ENCODE measurements around the gene KCNK18. TPM values are rescaled to one million over a fixed set of nuclear protein-coding genes. Genes with fewer than 3 reads are reported as not detected.

Gene KCNK18
- polyA plus RNA-seq, 3 donors = not detected

Other genes with a start within 250 kb of the KCNK18 start
- 10 to 100 TPM; 20.7 to 25.6 (median 25.3) TPM for gene SHTN1, start 192.3 kb upstream of the KCNK18 start, polyA plus RNA-seq (ENCODE audit: insufficient read length in 3 of 3)
- not detected for gene VAX1, start 59.2 kb upstream of the KCNK18 start, polyA plus RNA-seq (ENCODE audit: insufficient read length in 3 of 3)
- 1 to 10 TPM in 2 of 3 donors, under 1 TPM in 1; 0.62 to 1.1 (median 1.1) TPM for gene SLC18A2, start 43.6 kb downstream of the KCNK18 start, polyA plus RNA-seq (ENCODE audit: insufficient read length in 3 of 3)
- 10 to 100 TPM; 39.7 to 46.1 (median 41.1) TPM for gene PDZD8, start 178.0 kb downstream of the KCNK18 start, polyA plus RNA-seq (ENCODE audit: insufficient read length in 3 of 3)

Measured in renal cortex interstitium (tissue), 3 donors.